GM23248 (cell line): ENCODE results near the gene JPT1. TPM values are rescaled to one million over a fixed set of nuclear protein-coding genes. Genes with fewer than 3 reads are reported as not detected.
"Not testable (repeated sequence)": the region's sequence is repeated elsewhere in the genome, so short reads cannot be mapped to it uniquely, and the experiment has no call there.

ENCODE experiments used
- DNase-seq: peaks from one replicate; pipeline ENCODE4 v3.0.0-alpha.2; 2015
- H2AFZ ChIP-seq: fragments of 200-600 bp; sonication (generic); 2 replicates; pipeline ENCODE4 v1.6.1; 2016; ENCODE audit warnings: antibody characterized with exemption
- H3F3A ChIP-seq: fragments of 200-600 bp; sonication (generic); 2 replicates; pipeline ENCODE4 v1.6.1; 2016; ENCODE audit warnings: mild to moderate bottlenecking, antibody characterized with exemption, mixed run types; ENCODE audit not compliant: insufficient read depth
- H3K27ac ChIP-seq: fragments of 200-600 bp; sonication (generic); 2 replicates; pipeline ENCODE4 v1.5.1; 2016; ENCODE audit warnings: mild to moderate bottlenecking
- H3K27me3 ChIP-seq: fragments of 200-600 bp; sonication (generic); replicated peaks from 2 replicates; pipeline ENCODE4 v1.6.1; 2016; ENCODE audit warnings: mild to moderate bottlenecking; ENCODE audit not compliant: insufficient read depth
- H3K36me3 ChIP-seq: fragments of 200-600 bp; sonication (generic); 2 replicates; pipeline ENCODE4 v1.6.1; 2016; ENCODE audit warnings: low read depth, mild to moderate bottlenecking
- H3K4me1 ChIP-seq: fragments of 200-600 bp; sonication (generic); 2 replicates; pipeline ENCODE4 v1.6.1; 2016; ENCODE audit warnings: mild to moderate bottlenecking; ENCODE audit not compliant: insufficient read depth
- H3K4me2 ChIP-seq: fragments of 200-600 bp; sonication (generic); one replicate; pipeline ENCODE4 v1.6.1; 2016; ENCODE audit warnings: mild to moderate bottlenecking; ENCODE audit not compliant: unreplicated experiment
- H3K4me3 ChIP-seq: fragments of 200-600 bp; sonication (generic); 2 replicates; pipeline ENCODE4 v1.5.1; 2016; ENCODE audit warnings: mild to moderate bottlenecking
- H3K79me2 ChIP-seq: fragments of 200-600 bp; sonication (generic); 2 replicates; pipeline ENCODE4 v1.6.1; 2016; ENCODE audit warnings: mild to moderate bottlenecking; ENCODE audit not compliant: insufficient read depth
- H3K9ac ChIP-seq: fragments of 200-600 bp; sonication (generic); 2 replicates; pipeline ENCODE4 v1.6.1; 2016; ENCODE audit warnings: mild to moderate bottlenecking
- H3K9me2 ChIP-seq: fragments of 200-600 bp; sonication (generic); 2 replicates; pipeline ENCODE4 v1.6.1; 2016; ENCODE audit warnings: mixed run types, mild to moderate bottlenecking, moderate library complexity; ENCODE audit not compliant: insufficient read depth
- H3K9me3 ChIP-seq: fragments of 200-600 bp; sonication (generic); one replicate; pipeline ENCODE4 v1.6.1; 2017; ENCODE audit warnings: low read depth
- H4K20me1 ChIP-seq: fragments of 200-600 bp; sonication (generic); 2 replicates; pipeline ENCODE4 v1.6.0; 2016; ENCODE audit not compliant: insufficient read depth
- EZH2 ChIP-seq: fragments of 200-600 bp; sonication (generic); IDR thresholded peaks from 2 replicates; pipeline ENCODE4 v1.6.1; 2018; ENCODE audit warnings: antibody characterized with exemption, mild to moderate bottlenecking; ENCODE audit not compliant: insufficient read depth, poor library complexity, severe bottlenecking
- EZH2phosphoT487 ChIP-seq: fragments of 200-600 bp; sonication (generic); IDR thresholded peaks from 2 replicates; pipeline ENCODE4 v1.6.1; 2018; ENCODE audit warnings: antibody characterized with exemption, moderate library complexity, mild to moderate bottlenecking, low read depth; ENCODE audit not compliant: insufficient read depth
- WGBS, 2 experiments: methylation state at CpG; one replicate each; pipeline ENCODE4 v1.1.6; 2015 to 2017; ENCODE audit warnings: low lambda C conversion rate in 2 of 2, low coverage in 1 of 2; ENCODE audit errors: missing lambda C conversion rate in 2 of 2; 5-methylcytosine and 5-hydroxymethylcytosine counted together
- in situ Hi-C: fragments of 300-500 bp; cut with MboI; formaldehyde crosslinking; loops from 2 replicates; pipeline ENCODE4 v1.15.0; 2020
- polyA plus RNA-seq: library from polyadenylated mRNA; unstranded; fragments of >200 nt; fragmentation: Nextera tagmentation; extraction: Ambion mirVana; gene quantifications from 2 replicates; pipeline ENCODE4 v1.2.1, GENCODE V29; 2016
- total RNA-seq: library from RNA; depleted of rRNA; stranded (reverse); fragments of >200 nt; shearing (Covaris generic); gene quantifications from 2 replicates; pipeline ENCODE4 v1.2.3, GENCODE V29; 2014

JPT1 gene
- total and polyA plus RNA-seq, 2 experiments from 2014 or later: 54.0 to 199 TPM

DNA sequence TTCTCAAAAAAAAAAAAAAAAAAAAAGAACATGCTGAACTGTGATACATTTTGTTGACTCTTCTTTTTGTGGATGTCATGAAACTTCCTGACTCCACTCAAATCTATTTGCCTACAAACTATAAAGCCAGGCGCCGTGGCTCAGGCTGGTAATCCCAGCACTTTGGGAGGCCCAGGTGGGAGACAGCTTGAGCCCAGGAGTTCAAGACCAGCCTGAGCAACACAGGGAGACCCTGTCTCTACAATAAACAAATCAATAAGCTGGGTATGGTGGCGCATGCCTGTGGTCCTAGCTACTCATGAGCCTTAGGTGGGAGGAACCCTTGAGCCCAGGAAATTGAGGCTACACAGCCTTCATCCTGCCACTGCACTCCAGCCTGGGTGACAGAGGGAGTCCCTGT, 21.3 kb downstream of the JPT1 start:
- in situ Hi-C loops: no loop called here
- Histone ChIP-seq H3K27ac (no peak overlapping the region), H3K9ac (no peak overlapping the region), H3K4me1 (no peaks in the 10 kb centered on the region), H2AFZ (no peak overlapping the region), H3K4me2 (no peak overlapping the region), H3K79me2 (peaks cover 20% of the 10 kb centered on the region; the same call in 1 of the 2 replicates), H3K9me2 (no peaks in the 10 kb centered on the region), H3F3A (peaks cover 27% of the 10 kb centered on the region), H3K4me3 (no peak overlapping the region), H3K9me3 (no peaks in the 10 kb centered on the region), H3K27me3 (no peaks in the 10 kb centered on the region), H3K36me3 (peaks cover 2% of the 10 kb centered on the region; the same call in 1 of the 2 replicates), H4K20me1 (no peaks in the 10 kb centered on the region)
- 97 to 100% methylated on average over 3 of the region's 3 CpGs for WGBS, 2 experiments
- no peak for TF ChIP-seq EZH2
- no peak for TF ChIP-seq EZH2phosphoT487
- DNase-seq: no peak

DNA sequence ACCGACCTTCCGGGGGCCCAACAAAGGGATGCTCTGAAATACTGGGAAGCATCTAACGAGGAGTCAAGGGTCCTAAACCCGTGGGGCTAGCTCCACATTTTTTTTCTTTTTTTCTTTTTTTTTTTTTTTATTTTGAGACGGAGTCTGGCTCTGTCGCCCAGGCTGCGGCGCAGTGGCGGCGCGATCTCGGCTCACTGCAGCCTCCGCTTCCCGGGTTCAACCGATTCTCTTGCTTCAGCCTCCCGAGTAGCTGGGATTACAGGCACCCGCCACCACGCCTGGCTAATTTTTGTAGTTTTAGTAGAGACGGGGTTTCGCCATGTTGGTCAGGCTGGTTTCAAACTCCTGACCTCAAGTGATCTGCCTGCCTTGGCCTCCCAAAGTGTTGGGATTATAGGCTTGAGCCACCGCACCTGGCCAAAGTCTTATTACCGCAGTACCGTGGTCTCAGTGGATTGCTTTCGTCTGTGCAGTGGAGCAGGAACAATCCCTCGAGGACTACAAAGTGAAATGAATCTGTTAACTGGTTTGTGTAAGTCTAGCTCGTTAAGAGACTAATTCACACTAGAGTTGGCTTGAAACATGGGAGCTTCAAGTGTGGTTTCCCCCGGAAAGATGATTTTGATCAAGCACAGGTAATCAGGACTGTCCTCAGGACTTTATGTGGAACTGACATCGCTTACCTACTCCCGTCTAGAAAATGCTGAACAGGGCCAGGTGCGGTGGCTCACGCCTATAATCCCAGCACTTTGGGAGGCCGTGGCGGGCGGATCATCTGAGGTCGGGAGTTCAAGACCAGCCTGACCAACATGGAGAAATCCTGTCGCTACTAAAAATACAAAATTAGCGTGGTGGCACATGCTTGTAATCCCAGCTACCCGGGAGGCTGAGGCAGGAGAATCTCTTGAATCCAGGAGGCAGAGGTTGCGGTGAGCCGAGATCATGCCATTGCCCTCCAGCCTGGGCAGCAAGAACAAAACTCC, 22.0 kb downstream of the JPT1 start:
- in situ Hi-C loops, H3K9me3 ChIP-seq, H3K36me3 ChIP-seq, H3K4me1 ChIP-seq, DNase-seq, H3K27me3 ChIP-seq, H4K20me1 ChIP-seq, H3K9me2 ChIP-seq: not testable (repeated sequence)
- Histone ChIP-seq H3K4me3 (peak overlapping the region; percentile 86), H3K79me2 (peaks cover 20% of the 10 kb centered on the region; the same call in 1 of the 2 replicates), H3K27ac (peak overlapping the region; percentile 58), H3F3A (peaks cover 25% of the 10 kb centered on the region), H3K9ac (peak overlapping the region; percentile 85), H2AFZ (peak overlapping the region; percentile 89), H3K4me2 (peak overlapping the region; percentile 93)
- 77 to 80% methylated on average over 37 to 40 of the region's 40 CpGs for WGBS, 2 experiments

DNA sequence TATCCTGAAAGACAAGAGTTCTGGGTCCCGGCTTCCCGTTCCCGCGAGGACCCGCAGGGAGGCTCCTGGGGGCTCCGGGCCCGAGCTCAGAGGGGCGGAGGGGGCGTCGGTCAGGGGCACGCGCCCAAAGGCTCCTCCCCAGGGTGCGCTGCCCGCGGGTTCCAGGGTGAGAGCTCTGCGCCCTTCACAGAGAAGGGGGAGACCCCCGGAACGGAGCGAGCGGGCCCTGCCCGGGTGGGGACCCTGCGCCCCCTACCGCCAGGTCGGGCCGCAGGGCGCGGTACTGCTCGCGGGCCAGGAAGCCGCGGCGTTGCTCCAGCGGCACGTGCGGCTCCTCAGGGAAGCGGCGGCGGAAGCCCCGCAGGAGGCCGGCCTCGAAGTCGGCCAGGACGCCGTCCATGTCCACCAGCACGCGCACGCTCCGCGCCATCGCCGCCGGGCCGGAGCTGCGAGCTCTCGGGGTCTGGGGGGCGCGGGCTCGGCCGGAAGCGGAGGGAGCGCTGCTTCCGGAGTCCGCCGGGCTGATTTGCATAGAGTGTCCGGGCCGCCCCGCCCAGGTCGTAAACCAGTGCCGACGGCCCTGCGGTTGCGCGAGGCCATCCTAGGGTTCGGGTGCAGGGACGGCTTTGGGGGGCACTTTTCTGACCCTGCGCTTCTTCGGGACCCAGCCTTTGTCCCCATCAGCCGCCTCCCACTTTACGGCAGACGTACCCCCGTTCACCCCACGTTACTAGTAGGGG, 22.9 kb downstream of the JPT1 start, which contains the start of gene NT5C:
NT5C (minus strand) TSS at position 465 of the 740 bp plus-strand sequence; CDS start at position 430, 35 bp downstream.
- in situ Hi-C loops: no loop called here
- DNase-seq: peak; percentile 93
- Histone ChIP-seq H3K27ac (peak within 1 kb of the TSS; percentile 58), H3K36me3 (peaks cover 2% of the 10 kb centered on the region; the same call in 1 of the 2 replicates), H3K9me2 (no peaks in the 10 kb centered on the region), H3K9me3 (no peaks in the 10 kb centered on the region), H3K4me3 (peak within 1 kb of the TSS; percentile 86), H3K4me2 (peak within 1 kb of the TSS; percentile 93), H3K27me3 (no peaks in the 10 kb centered on the region), H4K20me1 (no peaks in the 10 kb centered on the region), H3K9ac (peak within 1 kb of the TSS; percentile 85), H2AFZ (peak within 1 kb of the TSS; percentile 89), H3K4me1 (no peaks in the 10 kb centered on the region), H3K79me2 (peaks cover 20% of the 10 kb centered on the region; the same call in 1 of the 2 replicates), H3F3A (peaks cover 16% of the 10 kb centered on the region)
- no peak for TF ChIP-seq EZH2
- no peak for TF ChIP-seq EZH2phosphoT487
- WGBS, 2 experiments: 1% methylated on average over 46 to 62 of the region's 82 CpGs

DNA sequence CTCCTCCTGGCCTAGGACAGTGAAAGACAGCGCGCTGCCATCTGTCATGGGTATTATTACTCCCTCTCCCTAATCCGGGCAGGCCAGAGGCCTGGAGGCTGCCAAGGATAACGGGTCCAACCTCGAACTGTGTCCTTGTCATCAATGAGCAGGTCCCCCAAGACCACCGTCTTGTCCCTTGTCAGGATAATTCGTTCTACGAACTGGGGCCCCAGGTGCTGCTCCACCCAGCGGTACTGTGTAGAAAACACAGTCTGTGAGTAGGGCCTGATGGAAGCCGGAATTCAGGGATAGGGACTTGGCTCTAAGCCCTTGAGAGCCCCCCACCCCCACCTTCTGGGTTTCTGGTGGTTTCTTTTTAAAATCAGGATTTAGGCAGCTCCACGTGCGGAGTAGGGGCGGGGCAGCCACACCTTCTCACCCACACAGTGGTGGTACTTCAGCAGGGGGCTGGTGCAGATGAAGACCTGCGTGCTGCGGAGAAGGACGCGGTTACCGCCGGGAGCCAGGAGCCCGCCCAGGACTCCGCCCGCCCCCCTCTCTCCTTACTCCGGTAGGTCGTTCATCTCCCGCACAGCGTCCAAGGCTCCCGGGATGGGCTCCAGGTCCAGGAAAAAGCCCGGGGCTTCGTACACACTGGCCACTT, 23.6 kb downstream of the JPT1 start:
- no peaks in the 10 kb centered on the region for H4K20me1 ChIP-seq
- peak overlapping the region; percentile 86 for H3K4me3 ChIP-seq
- H3K27me3 ChIP-seq: no peaks in the 10 kb centered on the region
- TF ChIP-seq EZH2phosphoT487 (no peak), EZH2 (no peak)
- no peaks in the 10 kb centered on the region for H3K9me2 ChIP-seq
- H3K27ac ChIP-seq: peak overlapping the region; percentile 58
- WGBS, 2 experiments: 13 to 18% methylated on average over 19 to 29 of the region's 29 CpGs
- H2AFZ ChIP-seq: peak overlapping the region; percentile 89
- H3K9me3 ChIP-seq: no peaks in the 10 kb centered on the region
- in situ Hi-C loops: no loop called here
- peaks cover 20% of the 10 kb centered on the region; the same call in 1 of the 2 replicates for H3K79me2 ChIP-seq
- 0 out of 2 replicates have a peak, but pooled peaks cover 2% of the 10 kb centered on the region for H3K36me3 ChIP-seq
- H3K4me2 ChIP-seq: peak overlapping the region; percentile 93
- H3K9ac ChIP-seq: peak overlapping the region; percentile 85
- H3F3A ChIP-seq: peaks cover 9% of the 10 kb centered on the region
- DNase-seq: peak; percentile 76
- H3K4me1 ChIP-seq: no peaks in the 10 kb centered on the region
